NCI-H2081 treated with DMSO at 0.1 percent for 48 hours (cell line): Measurements from ENCODE around the gene CPAMD8.
"Not testable (repeated sequence)": the region's sequence is repeated elsewhere in the genome, so short reads cannot be mapped to it uniquely, and the experiment has no call there.

Source experiments
- DNase-seq: peaks from one replicate; lab custom pipeline; 2025; lab: John Stamatoyannopoulos, UW

Gene CPAMD8

GRCh38 chr19:16891696-16892382 lies 134.8 kb downstream of the CPAMD8 start:
- DNase-seq, result no peak

- no peak for DNase-seq
Observed at GRCh38 chr19:16890461-16891184, 136.0 kb downstream of the CPAMD8 start.

- DNase-seq, result no peak
Observed at GRCh38 chr19:16889883-16890460, 136.6 kb downstream of the CPAMD8 start.

GRCh38 chr19:16889366-16889882 lies 137.2 kb downstream of the CPAMD8 start:
- no peak for DNase-seq

- DNase-seq, result no peak
Observed at GRCh38 chr19:16888629-16889365, 137.8 kb downstream of the CPAMD8 start, which contains the start of gene F2RL3. Gene F2RL3, plus strand, starts transcription at chr19:16888999. Its CDS starts 191 bp downstream, at chr19:16889190.

- no peak for DNase-seq
Observed at GRCh38 chr19:16887353-16888265, 139.0 kb downstream of the CPAMD8 start.

- no peak for DNase-seq
Observed at GRCh38 chr19:16886305-16886880, 140.2 kb downstream of the CPAMD8 start.

GRCh38 chr19:16885166-16885565 lies 141.4 kb downstream of the CPAMD8 start:
- DNase-seq, result no peak

GRCh38 chr19:16883522-16883921 lies 143.1 kb downstream of the CPAMD8 start:
- no peak for DNase-seq

- no peak for DNase-seq
Observed at GRCh38 chr19:16882146-16882545, 144.5 kb downstream of the CPAMD8 start.

GRCh38 chr19:16880884-16881554 lies 145.6 kb downstream of the CPAMD8 start:
- no peak for DNase-seq

GRCh38 chr19:16878181-16878965 lies 148.2 kb downstream of the CPAMD8 start:
- DNase-seq, result no peak

- DNase-seq, result no peak
Observed at GRCh38 chr19:16877581-16877980, 149.0 kb downstream of the CPAMD8 start.

GRCh38 chr19:16876904-16877361 lies 149.7 kb downstream of the CPAMD8 start:
- no peak for DNase-seq

- no peak for DNase-seq
Observed at GRCh38 chr19:16875584-16876555, 150.7 kb downstream of the CPAMD8 start.

GRCh38 chr19:16874978-16875299 lies 151.7 kb downstream of the CPAMD8 start:
- DNase-seq, result not testable (repeated sequence)

GRCh38 chr19:16874250-16874977 lies 152.2 kb downstream of the CPAMD8 start:
- no peak for DNase-seq
